DOHH2 (cell line): ENCODE measurements around the gene EML4.

ENCODE experiments used
- H3F3A ChIP-seq: fragments of 200-600 bp; sonication (generic), shearing (Covaris generic); 2 replicates; pipeline ENCODE4 v1.6.0; 2016; ENCODE audit warnings: antibody characterized with exemption, mild to moderate bottlenecking; ENCODE audit not compliant: control insufficient read depth, insufficient read depth
- H3K27ac ChIP-seq: fragments of 200-600 bp; sonication (generic); 2 replicates; pipeline ENCODE4 v1.5.1; 2014; ENCODE audit warnings: low read depth, mild to moderate bottlenecking, low read length, moderate library complexity
- H3K27me3 ChIP-seq: fragments of 200-600 bp; sonication (generic); 2 replicates; pipeline ENCODE4 v1.6.1; 2014; ENCODE audit warnings: mild to moderate bottlenecking, low read length, mixed read lengths; ENCODE audit not compliant: control insufficient read depth
- H3K36me3 ChIP-seq: fragments of 200-600 bp; sonication (generic); 2 replicates; pipeline ENCODE4 v1.6.1; 2014; ENCODE audit warnings: mild to moderate bottlenecking, low read length, moderate library complexity, mixed read lengths; ENCODE audit not compliant: control insufficient read depth
- H3K4me1 ChIP-seq: fragments of 200-600 bp; sonication (generic); 2 replicates; pipeline ENCODE4 v1.6.1; 2014; ENCODE audit warnings: mild to moderate bottlenecking, low read length, mixed read lengths; ENCODE audit not compliant: control insufficient read depth
- H3K4me2 ChIP-seq: fragments of 200-600 bp; sonication (generic); 2 replicates; pipeline ENCODE4 v1.6.0; 2014; ENCODE audit warnings: mild to moderate bottlenecking, low read length, moderate library complexity
- H3K4me3 ChIP-seq: fragments of 200-600 bp; sonication (generic); 2 replicates; pipeline ENCODE4 v1.5.1; 2014; ENCODE audit warnings: mild to moderate bottlenecking, low read length, mixed read lengths
- H3K79me2 ChIP-seq: fragments of 200-600 bp; sonication (generic); 2 replicates; pipeline ENCODE4 v1.6.1; 2014; ENCODE audit warnings: mild to moderate bottlenecking, low read length, mixed read lengths; ENCODE audit not compliant: control insufficient read depth
- H3K9me2 ChIP-seq: fragments of 200-600 bp; sonication (generic); replicated peaks from 2 replicates; pipeline ENCODE4 v1.6.1; 2014; ENCODE audit warnings: mild to moderate bottlenecking, low read length, mixed read lengths; ENCODE audit not compliant: control insufficient read depth
- H3K9me3 ChIP-seq: fragments of 200-600 bp; sonication (generic); 2 replicates; pipeline ENCODE4 v1.6.1; 2014; ENCODE audit warnings: antibody characterized with exemption, low read length, mixed read lengths; ENCODE audit not compliant: control insufficient read depth, insufficient read depth
- H4K20me1 ChIP-seq: fragments of 200-600 bp; sonication (generic); 2 replicates; pipeline ENCODE4 v1.6.0; 2014; ENCODE audit warnings: low read depth, mild to moderate bottlenecking, antibody characterized with exemption, low read length, moderate library complexity; ENCODE audit not compliant: control insufficient read depth, insufficient read depth
- EZH2phosphoT487 ChIP-seq: fragments of 200-600 bp; sonication (generic); IDR thresholded peaks from 2 replicates; pipeline ENCODE4 v1.6.1; 2017; ENCODE audit warnings: borderline replicate concordance, mild to moderate bottlenecking, antibody characterized with exemption, low read length, moderate library complexity, mixed read lengths
- TF ChIP-seq, protein P1 (sequence below): fragments of 200-600 bp; sonication (generic); IDR thresholded peaks from one replicate; pipeline ENCODE4 v1.5.1; 2014; ENCODE audit warnings: antibody characterized with exemption, mild to moderate bottlenecking, low read depth, low read length; ENCODE audit not compliant: poor library complexity, severe bottlenecking

EML4 gene

DNA sequence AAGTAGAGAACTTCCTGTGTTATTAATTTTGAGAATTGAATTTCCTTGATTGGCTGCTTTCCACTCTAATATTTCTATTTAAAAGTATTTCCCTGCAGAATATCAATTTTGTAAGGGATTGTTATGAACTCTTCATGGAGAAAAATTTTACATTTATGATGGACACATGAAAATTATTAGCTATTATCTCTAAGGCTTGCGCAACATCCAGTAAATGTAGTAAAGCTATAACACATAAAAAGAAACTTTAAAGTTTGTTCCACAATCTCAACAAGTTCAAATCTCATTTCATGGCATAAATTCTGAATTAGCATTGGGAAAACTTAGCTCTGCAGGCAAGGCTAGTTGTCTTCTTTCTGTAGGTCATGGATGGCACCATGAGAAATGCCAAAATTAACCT is 4.2 kb upstream of the EML4 start:
- Histone ChIP-seq H3K79me2 (peaks cover 4% of the 10 kb centered on the region), H3K4me2 (no peak overlapping the region), H3K4me3 (no peak overlapping the region), H3F3A (peaks cover 2% of the 10 kb centered on the region; the same call in 1 of the 2 replicates), H3K27me3 (peaks cover 18% of the 10 kb centered on the region), H3K9me3 (peaks cover 6% of the 10 kb centered on the region; the same call in 1 of the 2 replicates), H3K9me2 (no peaks in the 10 kb centered on the region), H3K4me1 (peaks cover 7% of the 10 kb centered on the region), H4K20me1 (no peaks in the 10 kb centered on the region), H3K27ac (no peak overlapping the region), H3K36me3 (no peaks in the 10 kb centered on the region)
- TF ChIP-seq, protein P1, sequence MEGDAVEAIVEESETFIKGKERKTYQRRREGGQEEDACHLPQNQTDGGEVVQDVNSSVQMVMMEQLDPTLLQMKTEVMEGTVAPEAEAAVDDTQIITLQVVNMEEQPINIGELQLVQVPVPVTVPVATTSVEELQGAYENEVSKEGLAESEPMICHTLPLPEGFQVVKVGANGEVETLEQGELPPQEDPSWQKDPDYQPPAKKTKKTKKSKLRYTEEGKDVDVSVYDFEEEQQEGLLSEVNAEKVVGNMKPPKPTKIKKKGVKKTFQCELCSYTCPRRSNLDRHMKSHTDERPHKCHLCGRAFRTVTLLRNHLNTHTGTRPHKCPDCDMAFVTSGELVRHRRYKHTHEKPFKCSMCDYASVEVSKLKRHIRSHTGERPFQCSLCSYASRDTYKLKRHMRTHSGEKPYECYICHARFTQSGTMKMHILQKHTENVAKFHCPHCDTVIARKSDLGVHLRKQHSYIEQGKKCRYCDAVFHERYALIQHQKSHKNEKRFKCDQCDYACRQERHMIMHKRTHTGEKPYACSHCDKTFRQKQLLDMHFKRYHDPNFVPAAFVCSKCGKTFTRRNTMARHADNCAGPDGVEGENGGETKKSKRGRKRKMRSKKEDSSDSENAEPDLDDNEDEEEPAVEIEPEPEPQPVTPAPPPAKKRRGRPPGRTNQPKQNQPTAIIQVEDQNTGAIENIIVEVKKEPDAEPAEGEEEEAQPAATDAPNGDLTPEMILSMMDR = no peak
- TF ChIP-seq EZH2phosphoT487 = no peak

DNA sequence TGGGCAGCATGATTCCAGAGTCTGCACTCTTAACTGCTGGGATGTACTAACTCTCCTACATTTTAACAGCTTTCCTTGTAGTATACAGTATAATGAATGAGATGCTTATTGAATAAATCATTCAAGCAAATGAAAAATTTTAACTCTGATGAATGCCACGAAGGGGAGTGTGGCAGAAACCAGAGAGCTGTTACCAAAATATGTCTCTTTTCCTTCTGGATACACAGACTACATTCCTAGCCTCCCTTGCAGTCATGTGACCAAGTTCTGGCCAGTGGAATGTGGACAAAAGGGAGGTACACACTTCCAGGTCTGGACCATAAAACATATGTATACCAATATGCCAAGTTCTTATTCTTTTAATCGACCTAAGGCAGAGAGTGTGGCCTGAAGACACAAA is 1.7 kb upstream of the EML4 start:
- H3K9me3 ChIP-seq = peaks cover 6% of the 10 kb centered on the region; the same call in 1 of the 2 replicates

DNA sequence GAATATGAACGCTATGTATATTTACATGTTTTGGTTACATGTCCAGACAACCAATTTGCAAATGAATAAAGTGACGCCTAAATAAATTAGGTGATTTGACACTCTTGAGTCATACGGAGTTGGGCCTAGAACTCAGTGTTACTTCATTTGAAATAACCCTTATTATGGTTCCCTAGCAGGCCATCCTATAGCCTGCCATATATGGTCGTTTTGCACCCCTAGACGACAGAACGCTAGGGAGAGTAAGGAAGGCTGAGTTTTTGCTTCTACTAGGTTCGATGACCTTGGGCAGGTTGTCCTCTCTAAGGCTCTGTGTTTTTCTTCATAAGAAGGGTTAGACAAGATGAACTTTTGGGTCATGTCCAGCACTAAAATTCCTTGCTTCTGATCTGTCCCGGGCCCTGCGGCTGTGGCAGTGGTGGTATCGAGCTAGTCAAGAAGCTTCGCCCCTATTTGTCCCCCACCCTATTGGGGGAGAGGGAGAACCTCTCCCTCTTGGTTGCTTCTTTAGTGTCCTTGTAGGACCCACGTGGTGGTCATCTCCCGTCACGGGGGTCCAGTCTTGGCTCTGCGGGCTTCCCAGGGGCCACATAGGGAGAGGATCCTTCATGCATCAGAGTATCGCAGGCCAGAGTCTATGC is 574 bp upstream of the EML4 start:
- no peak overlapping the region for H3K27ac ChIP-seq

More for the DNA sequence above, 1.7 kb upstream of the EML4 start:
- H3K9me2 ChIP-seq = no peaks in the 10 kb centered on the region
- TF ChIP-seq, protein P1 = no peak
- TF ChIP-seq EZH2phosphoT487 = no peak
- H3K4me3 ChIP-seq = no peak overlapping the region
- 0 out of 2 replicates have a peak, but pooled peaks cover 3% of the 10 kb centered on the region for H4K20me1 ChIP-seq
- no peak overlapping the region for H3K27ac ChIP-seq
- peaks cover 28% of the 10 kb centered on the region for H3K79me2 ChIP-seq
- H3K4me1 ChIP-seq = peaks cover 30% of the 10 kb centered on the region
- no peak overlapping the region for H3K4me2 ChIP-seq
- peaks cover 2% of the 10 kb centered on the region; the same call in 1 of the 2 replicates for H3F3A ChIP-seq
- no peaks in the 10 kb centered on the region for H3K36me3 ChIP-seq
- H3K27me3 ChIP-seq = peaks cover 15% of the 10 kb centered on the region

More for the DNA sequence above, 574 bp upstream of the EML4 start:
- H3K79me2 ChIP-seq = peaks cover 39% of the 10 kb centered on the region
- H3K36me3 ChIP-seq = no peaks in the 10 kb centered on the region
- no peak for TF ChIP-seq EZH2phosphoT487
- TF ChIP-seq, protein P1 = no peak
- H3K9me2 ChIP-seq = no peaks in the 10 kb centered on the region
- peaks cover 10% of the 10 kb centered on the region for H3K27me3 ChIP-seq
- peaks cover 2% of the 10 kb centered on the region; the same call in 1 of the 2 replicates for H3F3A ChIP-seq
- peak overlapping the region; percentile 71 for H3K4me2 ChIP-seq
- peak overlapping the region; percentile 59 for H3K4me3 ChIP-seq
- peaks cover 30% of the 10 kb centered on the region for H3K4me1 ChIP-seq
- H4K20me1 ChIP-seq = 0 out of 2 replicates have a peak, but pooled peaks cover 3% of the 10 kb centered on the region
- H3K9me3 ChIP-seq = peaks cover 6% of the 10 kb centered on the region; the same call in 1 of the 2 replicates
